ENCODE results near the gene BICDL2.

GRCh38 chr16:2990891-2991290, 45.9 kb downstream of the BICDL2 start:
- TF ChIP-seq CTCF (IDR thresholded peaks at IDR 0.05) = no peak
- TF ChIP-seq EP300 (IDR thresholded peaks at IDR 0.05) = no peak
- TF ChIP-seq POLR2A (IDR thresholded peaks at IDR 0.05; ENCODE audit: low read depth) = no peak
- TF ChIP-seq POLR2AphosphoS5 (IDR thresholded peaks at IDR 0.05) = no peak

Data from esophagus muscularis mucosa (tissue), 4 donors.